Measurements from ENCODE around the gene NSMF. TPM values are rescaled to one million over a fixed set of nuclear protein-coding genes. Genes with fewer than 3 reads are reported as not detected.

NSMF gene
- total and polyA plus RNA-seq, 2 of the 4 experiments (the other 2 are of a cell fraction) = 7.7 to 40.9 TPM

DNA sequence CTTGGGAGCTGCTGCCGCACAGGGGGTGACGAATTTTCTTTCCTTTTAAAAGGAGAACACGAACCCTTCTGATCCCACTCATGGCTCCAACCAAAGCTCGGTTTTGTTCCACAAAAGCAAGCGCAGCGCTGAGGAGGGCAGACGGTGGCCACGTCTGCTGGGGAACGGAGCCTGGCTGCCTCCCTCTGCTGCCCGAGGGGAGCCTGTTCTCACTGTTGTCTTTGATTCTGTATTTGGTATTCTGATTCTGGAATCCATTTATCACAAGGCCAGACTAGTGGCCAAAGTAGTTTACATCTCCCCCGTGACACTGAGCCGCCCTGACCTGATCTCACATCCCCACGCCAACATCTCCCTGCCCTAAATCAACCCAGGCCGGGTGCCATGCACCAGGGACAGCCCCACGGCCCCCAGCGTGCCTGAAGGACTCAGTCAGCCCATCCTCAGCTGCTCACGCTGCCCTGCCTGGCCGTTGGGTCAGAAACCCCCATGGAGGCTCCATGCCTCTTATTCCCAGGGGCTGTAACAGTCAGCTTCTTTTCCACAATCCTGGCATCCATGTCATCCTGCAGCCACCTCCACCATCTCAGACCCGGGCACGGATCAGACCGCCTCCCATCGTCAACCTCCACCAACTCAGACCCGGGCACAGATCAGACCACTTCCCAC is 6.7 kb upstream of the NSMF start:
- in situ Hi-C loops (cut with MboI; ENCODE audit: low sequenced_read_pairs) = no loop called here
- H3K36me3 ChIP-seq (ENCODE audit: control insufficient read depth, insufficient read depth, low read length) = no peaks in the 10 kb centered on the region
- no peak overlapping the region for H3K27ac ChIP-seq (ENCODE audit: insufficient read depth, low read length)
- H3K4me3 ChIP-seq (ENCODE audit: insufficient read depth, low read depth, low read length) = no peak overlapping the region
- H2AK5ac ChIP-seq (ENCODE audit: low read depth, low read length) = no peak overlapping the region
- H3K79me1 ChIP-seq (ENCODE audit: low read depth in 1 of 2, low read length in 2 of 2) = no peaks in the 10 kb centered on the region
- no peaks in the 10 kb centered on the region for H3K9me3 ChIP-seq (ENCODE audit: control insufficient read depth, insufficient read depth, low read length)
- H3K27me3 ChIP-seq (ENCODE audit: control insufficient read depth, insufficient read depth, low read length) = peaks cover 12% of the 10 kb centered on the region
- no TSS peak for BruUV-seq (replicated peaks)
- H2BK15ac ChIP-seq (ENCODE audit: low read depth, low read length) = no peak overlapping the region
- H3K4me1 ChIP-seq (ENCODE audit: control insufficient read depth, insufficient read depth, low read length) = no peaks in the 10 kb centered on the region
- H4K20me1 ChIP-seq (ENCODE audit: insufficient read depth, low read length) = no peaks in the 10 kb centered on the region
- no peak overlapping the region for H4K8ac ChIP-seq (ENCODE audit: low read depth in 2 of 2, low read length in 2 of 2)
- H2BK20ac ChIP-seq (ENCODE audit: low read depth, low read length) = no peak overlapping the region
- no peak overlapping the region for H3K9ac ChIP-seq (ENCODE audit: low read depth, low read length)
- TF ChIP-seq RCOR1 (IDR thresholded peaks at IDR 0.05; ENCODE audit: insufficient replicate concordance, low read length) (no peak), CEBPB (IDR thresholded peaks at IDR 0.05; ENCODE audit: low read depth, low read length) (no peak), SMC3 (IDR thresholded peaks at IDR 0.05; ENCODE audit: low read depth, low read length) (no peak), NFE2L2 (IDR thresholded peaks at IDR 0.05; ENCODE audit: low read depth, low read length) (no peak), FOS (IDR thresholded peaks at IDR 0.05; ENCODE audit: low read depth, low read length) (no peak), RFX5 (IDR thresholded peaks at IDR 0.05; ENCODE audit: low read depth, low read length) (no peak), POLR2A (IDR thresholded peaks at IDR 0.05; ENCODE audit: low read depth, low read length) (no peak), MAFK (IDR thresholded peaks at IDR 0.05; ENCODE audit: low read depth, low read length) (no peak), CHD1 (IDR thresholded peaks at IDR 0.05; ENCODE audit: low read depth, low read length) (no peak)
- TF ChIP-seq, protein P1, sequence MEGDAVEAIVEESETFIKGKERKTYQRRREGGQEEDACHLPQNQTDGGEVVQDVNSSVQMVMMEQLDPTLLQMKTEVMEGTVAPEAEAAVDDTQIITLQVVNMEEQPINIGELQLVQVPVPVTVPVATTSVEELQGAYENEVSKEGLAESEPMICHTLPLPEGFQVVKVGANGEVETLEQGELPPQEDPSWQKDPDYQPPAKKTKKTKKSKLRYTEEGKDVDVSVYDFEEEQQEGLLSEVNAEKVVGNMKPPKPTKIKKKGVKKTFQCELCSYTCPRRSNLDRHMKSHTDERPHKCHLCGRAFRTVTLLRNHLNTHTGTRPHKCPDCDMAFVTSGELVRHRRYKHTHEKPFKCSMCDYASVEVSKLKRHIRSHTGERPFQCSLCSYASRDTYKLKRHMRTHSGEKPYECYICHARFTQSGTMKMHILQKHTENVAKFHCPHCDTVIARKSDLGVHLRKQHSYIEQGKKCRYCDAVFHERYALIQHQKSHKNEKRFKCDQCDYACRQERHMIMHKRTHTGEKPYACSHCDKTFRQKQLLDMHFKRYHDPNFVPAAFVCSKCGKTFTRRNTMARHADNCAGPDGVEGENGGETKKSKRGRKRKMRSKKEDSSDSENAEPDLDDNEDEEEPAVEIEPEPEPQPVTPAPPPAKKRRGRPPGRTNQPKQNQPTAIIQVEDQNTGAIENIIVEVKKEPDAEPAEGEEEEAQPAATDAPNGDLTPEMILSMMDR (conservative IDR thresholded peaks at IDR 0.05; ENCODE audit: low read depth, low read length) = no peak
- TF ChIP-seq, protein P2, sequence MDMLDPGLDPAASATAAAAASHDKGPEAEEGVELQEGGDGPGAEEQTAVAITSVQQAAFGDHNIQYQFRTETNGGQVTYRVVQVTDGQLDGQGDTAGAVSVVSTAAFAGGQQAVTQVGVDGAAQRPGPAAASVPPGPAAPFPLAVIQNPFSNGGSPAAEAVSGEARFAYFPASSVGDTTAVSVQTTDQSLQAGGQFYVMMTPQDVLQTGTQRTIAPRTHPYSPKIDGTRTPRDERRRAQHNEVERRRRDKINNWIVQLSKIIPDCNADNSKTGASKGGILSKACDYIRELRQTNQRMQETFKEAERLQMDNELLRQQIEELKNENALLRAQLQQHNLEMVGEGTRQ (IDR thresholded peaks at IDR 0.05; ENCODE audit: low read depth, low read length) = no peak
- H2BK120ac ChIP-seq (ENCODE audit: low read depth, low read length) = no peak overlapping the region
- H3K4ac ChIP-seq (ENCODE audit: low read depth, low read length) = no peak overlapping the region
- WGBS, 2 experiments (ENCODE audit: extremely low coverage in 2 of 2, insufficient read length in 1 of 2) = 70% methylated on average over 15 of the region's 23 CpGs; no CpG with 5 or more reads in 1 of the 2 experiments
- H3K18ac ChIP-seq (ENCODE audit: low read depth, low read length) = no peak overlapping the region
- no peak overlapping the region for H4K91ac ChIP-seq (ENCODE audit: insufficient read depth, low read depth, low read length)
- H2BK5ac ChIP-seq (ENCODE audit: low read depth, low read length, poor library complexity, severe bottlenecking) = no peak overlapping the region
- H3K23ac ChIP-seq (ENCODE audit: low read depth, low read length) = no peak overlapping the region
- H2AK9ac ChIP-seq (replicated peaks; ENCODE audit: low read depth, low read length, poor library complexity) = no peak overlapping the region
- ATAC-seq (ENCODE audit: low read depth) (no peak), DNase-seq (no peak)
- no peaks in the 10 kb centered on the region for H3K9me1 ChIP-seq (ENCODE audit: insufficient read depth, low read length)
- no peak overlapping the region for H3K14ac ChIP-seq (replicated peaks; ENCODE audit: low read depth, low read length)
- POLR2A ChIA-PET (ENCODE audit: unreplicated experiment) = no interaction called here
- CTCF ChIA-PET = no interaction called here
- dilution Hi-C loops (cut with HindIII; ENCODE audit: low sequenced_read_pairs, unreplicated experiment) = no loop called here
- no peak overlapping the region for H4K5ac ChIP-seq (ENCODE audit: low read depth, low read length)
- no peak overlapping the region for H2AFZ ChIP-seq (replicated peaks; ENCODE audit: low read length, poor library complexity)
- no peak overlapping the region for H3K4me2 ChIP-seq (ENCODE audit: low read depth, low read length)
- H3K56ac ChIP-seq (ENCODE audit: extremely low read depth, insufficient read depth, low read length) = no peak overlapping the region
- intact Hi-C loops (cut with micrococcal nuclease) = no loop called here

All from IMR-90 (cell line).